ENCODE measurements around the gene NDRG4.
"Not testable (repeated sequence)": the region's sequence is repeated elsewhere in the genome, so short reads cannot be mapped to it uniquely, and the experiment has no call there.

Gene NDRG4

DNA sequence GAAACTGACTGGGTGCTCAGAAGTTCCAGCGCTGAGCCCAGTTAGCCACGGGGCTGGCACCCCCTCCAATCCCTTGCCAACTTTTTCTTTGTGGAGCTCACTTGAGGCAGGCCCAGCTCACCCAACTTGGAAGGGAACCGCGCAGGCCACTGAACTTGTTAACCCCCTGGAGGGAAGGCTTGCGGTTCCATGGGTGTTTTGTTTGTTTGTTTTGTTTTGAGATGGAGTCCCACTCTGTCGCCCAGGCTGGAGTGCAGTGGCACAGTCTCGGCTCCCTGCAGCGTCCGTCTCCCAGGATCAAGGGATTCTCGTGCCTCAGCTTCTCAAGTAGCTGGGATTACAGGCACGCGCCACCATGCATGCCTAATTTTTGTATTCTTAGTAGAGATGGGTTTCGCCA lies 34.1 kb upstream of the NDRG4 start:
- DNase-seq (ENCODE audit: low spot score) = no peak

DNA sequence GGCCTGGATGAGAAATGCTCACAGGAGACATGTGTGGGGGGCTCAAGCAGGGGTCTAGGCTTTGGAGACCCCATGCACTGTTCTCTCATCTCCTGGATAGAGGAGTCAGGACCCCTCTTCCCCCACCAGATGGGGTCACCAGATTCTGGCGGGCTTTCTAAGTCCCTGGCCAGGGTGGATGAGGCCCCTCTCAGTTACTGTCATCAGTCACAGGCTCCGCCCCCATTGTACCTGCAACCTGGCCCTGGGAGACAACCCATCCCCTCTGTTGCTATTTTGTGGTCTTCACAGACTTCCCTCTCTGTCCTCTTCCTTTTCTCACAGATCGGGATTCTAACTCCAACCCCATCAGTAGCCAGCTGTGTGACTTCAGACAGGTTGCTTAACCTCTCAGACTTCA lies 33.5 kb upstream of the NDRG4 start:
- no peak for DNase-seq (ENCODE audit: low spot score)

DNA sequence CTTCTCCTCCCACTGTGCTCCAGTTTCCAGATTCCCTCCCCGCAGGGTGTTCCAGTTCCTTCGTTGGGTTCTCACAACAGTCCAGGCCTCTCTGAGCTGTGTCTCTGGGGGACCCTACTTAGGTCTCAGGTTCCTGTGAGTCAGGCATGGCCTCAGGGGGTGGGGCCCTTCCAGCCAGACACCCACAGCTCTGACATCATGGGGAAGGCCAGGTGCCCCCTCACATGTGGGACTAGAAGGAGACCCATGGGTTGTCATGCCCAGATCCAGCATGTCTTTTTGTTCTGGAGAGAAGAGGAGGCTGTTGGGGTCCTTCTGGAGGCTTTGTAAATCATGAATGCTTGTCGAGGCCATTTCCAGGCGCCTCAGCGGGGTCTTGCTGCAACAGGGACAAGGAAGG lies 32.0 kb upstream of the NDRG4 start:
- DNase-seq (ENCODE audit: low spot score) = no peak

DNA sequence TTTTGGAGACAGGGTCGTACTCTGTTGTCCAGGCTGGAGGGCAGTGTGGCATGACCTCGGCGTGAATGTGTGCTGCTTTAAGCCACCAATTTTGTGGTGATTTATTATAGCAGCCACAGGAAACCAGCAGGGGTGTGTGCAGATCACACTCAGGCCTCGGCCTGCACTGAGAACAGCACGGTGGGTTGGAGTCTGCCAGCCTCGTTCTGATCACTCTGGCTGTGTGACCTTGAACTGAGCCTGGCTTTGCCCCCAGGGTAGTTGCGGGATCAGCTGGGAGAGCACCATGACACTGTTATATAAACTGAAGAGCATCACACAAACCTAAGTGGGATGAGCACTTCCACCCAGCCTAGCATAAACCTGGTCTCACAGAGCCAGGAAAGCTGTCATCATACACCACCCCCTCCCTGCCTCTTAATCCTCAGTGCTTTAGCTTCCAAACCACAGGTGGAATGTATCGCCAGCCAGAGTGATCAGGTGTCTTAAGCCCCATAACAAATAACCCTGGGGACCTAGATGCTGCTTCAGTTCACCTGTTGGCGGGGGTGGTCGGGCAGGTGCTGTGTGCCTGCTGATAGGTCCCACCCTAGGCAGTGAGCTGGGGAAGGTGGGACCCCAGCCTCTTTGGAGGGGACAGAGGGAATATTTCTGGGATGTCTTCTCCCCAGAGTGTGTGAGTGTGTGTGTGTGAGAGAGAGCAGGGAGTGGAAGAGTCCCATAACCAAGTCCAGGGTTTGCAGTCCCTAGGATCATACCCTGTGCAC lies 28.6 kb upstream of the NDRG4 start:
- DNase-seq (ENCODE audit: low spot score) = no peak

DNA sequence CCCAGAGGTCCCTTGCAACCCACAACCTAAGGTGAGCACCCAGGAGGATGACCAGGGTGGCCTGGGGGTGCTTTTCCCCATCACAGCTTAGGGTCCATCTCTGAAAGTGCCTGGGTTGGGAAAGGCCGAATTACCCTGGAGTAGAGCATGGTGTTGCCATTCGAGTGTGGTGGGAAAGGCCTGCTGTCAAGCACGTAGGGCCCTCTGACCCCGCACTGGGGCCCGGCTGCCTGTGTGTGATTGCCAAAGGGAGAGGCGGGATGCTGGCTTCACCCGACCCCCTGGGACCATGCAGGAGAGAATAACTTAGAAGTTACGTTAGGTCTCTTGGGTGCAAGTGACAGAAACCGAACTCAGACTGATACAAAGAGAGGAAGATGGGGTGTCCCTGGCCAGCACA lies 27.7 kb upstream of the NDRG4 start:
- no peak for DNase-seq (ENCODE audit: low spot score)

DNA sequence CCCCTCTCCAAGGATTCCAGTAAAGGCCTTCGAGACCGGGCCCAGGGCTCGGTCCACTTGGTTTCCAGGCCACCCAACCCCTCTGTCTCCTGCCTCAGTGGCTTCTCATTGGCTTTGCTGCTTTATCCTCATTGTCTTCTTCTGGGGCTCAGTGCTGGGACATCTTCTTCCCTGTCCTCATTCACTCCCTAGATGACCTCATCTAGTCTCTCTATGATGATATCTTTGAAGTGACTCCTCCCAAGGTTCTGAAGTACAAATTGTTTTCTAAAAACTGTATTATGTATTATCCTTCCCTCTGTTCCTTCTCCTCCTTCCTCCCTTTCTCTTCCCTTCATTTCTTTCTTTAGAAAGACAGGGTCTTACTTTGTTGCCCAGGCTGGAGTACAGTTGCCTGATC lies 27.1 kb upstream of the NDRG4 start:
- DNase-seq (ENCODE audit: low spot score) = no peak

DNA sequence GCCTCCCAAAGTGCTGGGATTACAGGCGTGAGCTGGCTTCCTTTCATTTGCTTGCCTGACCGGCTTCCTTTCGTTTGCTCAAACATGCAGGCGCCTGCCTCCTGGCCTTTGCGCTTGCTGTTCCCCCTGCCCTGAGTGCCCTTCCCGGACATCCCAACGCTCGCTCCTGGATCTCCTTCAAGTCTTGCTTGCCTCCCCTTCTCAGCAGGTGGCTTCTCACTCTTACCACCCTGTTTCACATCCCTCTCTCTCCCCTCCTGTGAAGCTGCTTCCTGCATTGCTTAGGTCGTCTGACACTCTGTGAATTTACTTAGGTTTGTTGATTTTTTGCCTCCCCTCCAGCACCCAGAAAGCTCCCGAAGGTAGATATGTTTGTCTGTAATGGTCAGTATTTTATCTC lies 25.6 kb upstream of the NDRG4 start:
- no peak for DNase-seq (ENCODE audit: low spot score)

DNA sequence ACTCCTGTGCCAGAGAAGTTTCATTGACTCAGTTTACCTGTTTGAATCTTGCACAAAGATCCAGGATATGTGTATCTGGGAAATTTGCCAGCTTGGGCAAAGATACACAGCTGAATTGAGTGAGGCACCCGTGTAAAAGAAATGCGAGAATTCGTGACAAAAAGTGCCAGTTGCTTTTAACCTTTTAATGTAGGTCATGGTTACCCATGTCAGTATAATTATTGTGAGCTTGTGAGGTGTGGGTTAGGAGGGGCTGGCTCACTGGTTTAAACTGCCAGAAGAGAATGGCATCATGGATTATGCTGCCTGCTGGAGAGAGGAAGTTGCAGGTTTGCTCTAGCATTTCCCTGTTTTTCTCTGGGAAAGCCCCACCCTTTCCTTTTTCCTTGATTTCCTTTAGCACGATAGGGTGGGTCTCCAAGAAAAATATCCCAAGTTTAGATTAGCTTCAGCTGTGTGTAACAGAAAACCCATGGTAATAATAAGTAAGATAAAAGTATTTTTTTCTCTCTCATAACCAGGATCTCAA lies 24.8 kb upstream of the NDRG4 start:
- no peak for DNase-seq (ENCODE audit: low spot score)

DNA sequence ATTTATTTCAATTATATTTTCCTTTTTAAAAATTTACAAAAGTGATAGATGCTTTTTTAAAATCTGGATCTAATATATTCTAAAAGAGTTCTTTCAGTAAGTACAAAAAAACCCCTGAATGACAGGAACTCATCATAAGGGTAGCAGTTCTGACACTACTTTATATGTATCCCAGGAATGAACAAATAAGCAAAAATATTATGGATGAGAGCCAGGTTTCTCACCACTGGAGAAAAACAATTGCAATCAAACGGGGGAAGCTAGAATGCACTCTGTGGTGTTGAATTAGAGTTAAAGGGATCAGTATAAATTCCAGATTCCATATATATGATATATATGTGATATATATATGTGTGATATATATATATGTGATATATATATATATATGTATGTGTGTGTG lies 23.2 kb upstream of the NDRG4 start:
- DNase-seq (ENCODE audit: low spot score) = no peak

DNA sequence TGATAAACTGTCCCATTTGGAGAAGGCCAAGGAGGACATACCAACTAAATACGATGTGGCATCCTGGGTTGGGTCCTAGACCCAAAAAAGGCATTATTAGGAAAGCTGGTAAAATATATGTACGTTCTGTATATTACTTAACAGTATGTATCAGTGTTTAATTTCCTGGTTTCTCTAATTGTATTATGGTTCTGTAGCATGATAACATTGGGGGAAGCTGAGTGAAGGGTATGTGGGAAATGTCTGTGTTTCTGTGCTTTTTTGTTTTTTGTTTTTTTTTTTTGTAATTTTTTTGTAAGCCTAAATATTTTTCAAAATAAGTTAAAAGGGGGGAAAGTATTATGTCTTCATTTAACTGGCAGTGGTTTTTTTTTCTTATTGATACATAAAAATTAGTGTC lies 21.5 kb upstream of the NDRG4 start:
- no peak for DNase-seq (ENCODE audit: low spot score)

DNA sequence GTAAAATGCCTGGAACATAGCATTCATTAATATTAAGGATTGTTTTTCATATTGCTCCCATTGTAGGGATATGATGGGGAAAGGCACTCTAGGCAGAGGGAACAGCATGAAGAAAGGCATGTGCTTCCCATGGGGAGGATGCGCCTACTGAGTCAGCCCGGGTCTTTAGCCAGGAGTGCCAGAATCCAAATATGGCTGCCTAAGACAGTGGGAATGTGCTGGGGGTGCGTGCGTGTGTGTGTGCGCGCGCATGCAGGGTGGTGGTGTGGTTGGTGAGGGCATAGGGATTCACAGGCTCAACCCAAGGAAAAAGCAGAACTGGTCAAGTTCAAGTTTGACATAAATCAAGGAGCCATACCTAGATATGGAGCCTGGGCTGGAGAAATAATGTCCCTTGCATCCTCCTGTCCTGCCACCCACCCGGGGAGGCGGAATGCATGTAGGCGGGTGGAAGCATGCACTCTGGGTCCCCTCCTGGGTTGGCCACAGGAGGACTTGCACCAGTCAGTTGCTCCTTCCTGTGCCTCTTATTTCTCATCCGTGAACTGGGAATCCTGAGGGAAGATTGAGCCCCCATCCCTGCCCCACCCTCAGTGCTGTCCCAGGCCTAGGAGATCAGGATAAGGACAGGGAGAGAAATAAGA lies 18.6 kb upstream of the NDRG4 start:
- no peak for DNase-seq (ENCODE audit: low spot score)

DNA sequence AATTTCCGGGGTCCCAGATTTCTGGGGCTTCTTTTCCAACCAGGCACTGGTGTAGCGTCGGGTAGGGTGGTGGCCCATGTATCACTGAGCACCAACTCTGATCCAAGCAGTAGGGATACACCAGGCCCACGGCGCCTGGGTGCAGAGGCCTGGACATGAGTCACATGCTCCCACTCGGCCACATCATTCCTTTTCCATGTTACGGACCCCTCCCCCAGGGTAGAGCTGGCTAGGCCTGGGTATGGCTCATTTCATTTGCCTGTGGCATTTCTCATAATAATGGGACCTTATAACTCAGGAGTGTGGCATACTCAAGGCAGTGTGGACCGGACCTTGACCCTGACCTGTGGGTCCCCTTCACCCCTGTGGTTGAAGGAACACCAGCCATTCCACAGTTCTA lies 18.0 kb upstream of the NDRG4 start:
- no peak for DNase-seq (ENCODE audit: low spot score)

DNA sequence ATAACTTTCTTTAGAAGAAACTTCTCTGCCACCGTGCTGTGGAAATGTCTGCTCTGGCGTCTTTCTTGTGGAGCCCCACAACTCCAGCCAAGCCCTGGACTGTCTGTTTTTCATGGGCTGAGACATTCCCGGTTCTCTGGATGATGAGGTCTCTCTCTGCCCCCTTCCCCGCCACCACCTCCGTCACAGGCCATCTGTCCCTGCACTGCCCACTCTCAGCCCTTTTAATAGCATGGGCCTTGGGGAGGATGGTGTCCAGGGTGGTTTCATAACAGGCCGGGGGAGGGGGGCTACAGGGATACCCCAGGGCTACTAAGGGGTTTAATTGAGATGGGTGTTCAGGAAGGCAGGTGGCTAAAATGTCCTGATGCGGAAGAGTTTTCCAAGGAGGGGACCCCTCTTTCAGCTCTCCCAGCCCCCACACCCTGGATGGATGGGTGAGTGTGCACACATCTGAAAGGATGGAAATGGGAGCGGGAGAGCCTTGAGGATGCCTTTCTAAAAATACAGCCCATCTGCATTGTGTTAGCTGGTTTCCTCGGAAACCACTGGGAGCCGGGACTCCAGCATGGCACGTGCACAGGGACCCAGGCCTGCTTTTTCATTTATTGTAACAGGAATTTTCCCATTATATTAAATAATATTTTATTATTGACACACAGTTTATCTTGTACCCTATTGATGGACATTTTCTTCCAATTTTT lies 14.6 kb upstream of the NDRG4 start:
- DNase-seq (ENCODE audit: low spot score) = no peak

DNA sequence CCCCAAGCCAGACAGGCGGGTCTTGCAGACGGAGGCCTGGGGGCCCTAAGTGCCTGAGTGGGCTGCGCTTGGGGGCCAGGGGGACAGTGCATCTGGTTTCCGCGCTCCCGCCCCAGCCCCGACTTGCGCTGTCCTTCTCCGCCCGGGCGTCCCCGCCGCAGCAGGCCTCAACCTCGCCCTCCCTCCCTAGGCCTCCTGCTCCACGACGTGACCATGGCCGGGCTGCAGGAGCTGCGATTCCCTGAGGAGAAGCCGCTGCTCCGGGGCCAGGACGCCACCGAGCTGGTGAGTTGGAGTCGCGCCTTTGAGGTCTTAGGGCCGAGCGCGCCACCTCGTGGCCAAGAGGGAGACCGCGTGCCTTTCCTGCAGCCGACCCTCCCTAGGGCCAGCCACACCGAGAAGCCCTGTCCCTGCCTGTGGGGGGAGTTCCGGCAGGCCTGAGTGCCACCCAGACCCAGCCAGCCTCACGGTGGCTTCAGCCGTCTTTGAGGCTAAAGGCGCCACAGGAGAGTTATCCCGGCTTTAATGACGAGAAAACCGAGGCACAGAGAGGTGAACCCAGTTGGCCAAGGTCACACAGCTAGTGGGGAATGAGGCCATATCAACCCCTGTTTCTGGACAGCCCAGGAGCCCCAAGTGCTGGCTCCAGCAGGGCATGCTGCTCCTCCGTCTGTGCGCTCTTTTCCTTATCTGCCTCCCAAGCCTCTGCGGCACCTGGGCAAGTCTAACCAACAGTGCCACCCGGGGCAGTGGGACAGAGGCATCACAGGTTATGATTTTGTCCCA lies 12.2 kb upstream of the NDRG4 start:
- DNase-seq (ENCODE audit: low spot score) = peak; percentile 86

DNA sequence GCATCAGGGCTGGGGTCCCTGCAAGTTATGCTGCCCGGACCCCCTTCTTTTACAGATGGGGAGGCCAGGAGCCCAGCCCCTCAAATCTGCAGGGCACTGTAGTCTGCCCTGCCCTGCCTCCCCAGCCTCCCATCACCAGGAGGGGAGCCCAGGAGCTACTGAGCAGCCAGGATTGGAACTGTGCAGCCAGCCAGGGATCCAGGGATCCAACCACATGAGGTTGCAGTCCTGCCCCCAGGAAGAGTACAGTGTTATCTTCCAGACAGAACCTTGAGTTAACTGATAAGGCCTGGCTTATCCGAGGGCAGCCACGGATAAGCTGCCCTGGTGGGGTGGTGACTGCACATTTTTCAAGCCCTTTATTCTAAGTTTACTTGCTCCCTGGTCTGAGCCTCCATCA lies 11.4 kb upstream of the NDRG4 start:
- DNase-seq (ENCODE audit: low spot score) = no peak

DNA sequence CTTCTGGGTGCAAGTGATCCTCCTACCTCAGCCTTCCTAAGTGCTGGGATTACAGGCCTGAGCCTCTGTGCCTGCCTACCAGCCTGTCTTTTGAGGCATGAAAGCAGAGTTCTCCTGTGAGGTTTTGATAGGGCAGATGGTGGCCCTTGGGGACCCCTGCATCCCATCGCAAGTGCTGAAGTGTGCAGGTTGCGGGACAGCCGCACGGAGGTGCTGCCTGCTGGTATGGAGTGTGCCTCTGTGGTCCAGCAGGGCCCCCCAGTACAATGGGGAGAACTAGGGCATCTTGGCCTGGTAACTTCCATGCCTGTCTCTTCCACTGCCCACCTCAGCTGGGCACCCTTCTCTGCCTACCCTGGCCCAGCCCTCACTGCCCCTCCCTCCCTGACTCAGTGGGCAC lies 9.9 kb upstream of the NDRG4 start:
- no peak for DNase-seq (ENCODE audit: low spot score)

DNA sequence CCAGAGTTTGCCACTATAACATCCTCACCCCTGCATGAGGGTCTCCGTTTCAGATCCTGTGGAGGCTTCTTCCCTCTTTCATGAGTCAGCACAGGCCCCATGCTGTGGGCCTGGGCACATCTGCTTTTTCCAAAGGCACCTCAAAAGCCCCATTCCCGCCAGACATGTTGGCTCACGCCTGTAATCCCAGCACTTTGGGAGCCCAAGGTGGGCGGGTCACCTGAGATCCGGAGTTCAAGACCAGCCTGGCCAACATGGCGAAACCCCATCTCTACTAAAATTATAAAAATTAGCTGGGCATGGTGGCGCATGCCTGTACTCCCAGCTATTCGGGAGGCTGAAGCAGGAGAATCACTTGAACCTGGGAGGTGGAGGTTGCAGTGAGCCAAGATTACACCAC lies 9.4 kb upstream of the NDRG4 start:
- not testable (repeated sequence) for DNase-seq (ENCODE audit: low spot score)

DNA sequence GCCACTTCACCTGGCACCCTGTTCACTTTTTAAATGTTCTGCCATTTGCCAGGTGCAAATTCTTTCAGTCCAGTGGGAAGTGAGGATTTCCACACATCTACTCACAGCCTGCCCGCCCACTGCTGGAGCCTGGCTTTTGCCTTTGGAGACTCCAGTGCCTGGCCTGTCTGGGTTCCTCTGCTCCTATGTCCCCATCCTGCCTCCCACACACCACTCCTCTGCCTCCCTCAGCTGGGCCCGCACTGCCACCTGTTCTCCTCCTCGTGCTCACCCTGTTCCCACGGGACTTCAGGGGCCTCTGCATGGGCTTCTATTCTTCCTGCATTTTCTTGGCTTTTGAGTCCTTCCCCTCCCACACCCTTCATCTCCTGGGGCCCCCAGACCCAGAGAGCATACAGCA lies 7.9 kb upstream of the NDRG4 start:
- DNase-seq (ENCODE audit: low spot score) = no peak

DNA sequence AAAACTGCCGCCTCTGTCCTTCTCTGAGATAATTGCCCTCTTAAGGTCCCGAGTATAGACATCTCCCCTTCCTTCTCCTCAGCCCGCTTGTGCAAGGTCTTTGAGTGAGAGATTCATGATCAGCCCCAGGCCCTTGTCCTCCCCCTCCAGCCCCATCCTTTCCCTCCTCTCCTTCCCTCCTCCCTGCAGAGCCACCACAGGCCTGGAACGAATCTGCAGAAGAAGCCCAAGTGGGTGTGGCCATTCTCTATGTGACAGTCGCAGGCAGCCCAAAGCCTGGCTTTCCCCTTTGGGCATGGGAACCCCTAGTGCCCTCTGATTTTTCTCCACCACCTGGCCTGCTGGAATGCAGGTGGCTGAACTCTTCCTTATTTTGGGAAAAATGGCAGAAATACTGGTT lies 7.2 kb upstream of the NDRG4 start:
- DNase-seq (ENCODE audit: low spot score) = no peak

DNA sequence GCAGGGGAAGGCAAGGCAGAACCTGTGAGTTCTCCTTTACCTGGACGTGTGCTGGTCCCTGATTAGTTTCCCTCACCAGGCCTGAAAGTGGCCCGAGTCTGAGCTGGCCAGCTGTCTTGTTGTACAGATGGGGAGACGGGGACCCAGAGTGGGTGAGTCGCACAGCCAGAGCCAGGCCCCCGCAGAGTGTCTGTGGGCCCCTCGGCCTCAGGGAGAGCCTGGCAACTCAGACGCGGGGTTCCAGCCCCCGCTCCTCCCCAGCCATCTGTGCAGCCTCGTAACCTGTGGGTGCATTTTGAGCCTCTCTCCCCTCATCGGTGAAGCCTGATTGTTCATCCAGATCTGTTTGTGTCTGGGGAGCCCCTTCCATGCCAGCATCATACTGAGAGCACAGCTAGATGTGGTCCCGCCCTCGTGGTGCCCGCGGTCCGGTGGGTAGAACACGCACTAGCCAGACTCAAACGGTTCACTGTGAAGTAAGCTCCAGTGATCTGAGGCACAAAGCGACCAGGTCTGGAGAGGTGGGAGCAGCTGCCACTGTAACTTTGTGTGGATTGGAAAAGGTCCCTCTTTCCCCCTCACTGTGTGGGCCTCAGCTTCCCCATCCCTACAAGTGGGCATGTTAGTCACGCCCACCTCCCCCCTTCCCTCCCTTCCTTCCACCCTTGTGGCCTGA lies 6.0 kb upstream of the NDRG4 start:
- no peak for DNase-seq (ENCODE audit: low spot score)

DNA sequence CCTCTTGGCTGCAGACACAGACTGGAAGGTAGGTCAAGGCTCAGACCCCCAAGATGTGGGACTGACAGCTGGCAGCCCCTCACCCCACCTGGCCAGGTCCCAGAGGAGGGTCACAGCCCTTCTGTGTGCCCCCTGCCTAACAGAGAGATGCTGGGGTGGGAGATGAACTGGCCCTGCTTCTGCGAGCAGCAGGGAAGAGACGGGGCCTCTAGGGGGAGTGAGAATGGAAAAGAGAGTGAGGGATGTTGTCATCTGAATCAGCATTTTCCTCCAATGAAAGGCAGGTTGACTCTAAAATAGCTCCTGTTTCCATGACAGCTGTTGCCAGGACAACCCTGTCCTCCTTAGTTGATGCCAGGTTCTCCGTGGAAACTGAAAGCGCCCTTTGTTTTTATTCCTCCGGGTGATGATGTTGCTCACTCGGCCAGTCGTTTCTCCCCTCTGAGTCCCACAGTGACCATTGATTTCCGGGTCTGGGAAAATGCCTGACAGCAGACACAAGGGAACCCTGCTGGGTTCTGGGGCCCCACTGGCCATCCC lies 4.9 kb upstream of the NDRG4 start:
- DNase-seq (ENCODE audit: low spot score) = peak; percentile 69

All from germinal center (tissue), 1 donor.